Stromal cell of bone marrow (primary cell): ENCODE data around the gene IFFO2.
A peak's percentile ranks its signal among the peaks of the same experiment; 100 is the strongest.

Experiments used
- DNase-seq: peaks from one replicate; pipeline ENCODE4 v3.0.0-alpha.2; 2012; ENCODE audit warnings: low read depth

IFFO2 gene

DNA sequence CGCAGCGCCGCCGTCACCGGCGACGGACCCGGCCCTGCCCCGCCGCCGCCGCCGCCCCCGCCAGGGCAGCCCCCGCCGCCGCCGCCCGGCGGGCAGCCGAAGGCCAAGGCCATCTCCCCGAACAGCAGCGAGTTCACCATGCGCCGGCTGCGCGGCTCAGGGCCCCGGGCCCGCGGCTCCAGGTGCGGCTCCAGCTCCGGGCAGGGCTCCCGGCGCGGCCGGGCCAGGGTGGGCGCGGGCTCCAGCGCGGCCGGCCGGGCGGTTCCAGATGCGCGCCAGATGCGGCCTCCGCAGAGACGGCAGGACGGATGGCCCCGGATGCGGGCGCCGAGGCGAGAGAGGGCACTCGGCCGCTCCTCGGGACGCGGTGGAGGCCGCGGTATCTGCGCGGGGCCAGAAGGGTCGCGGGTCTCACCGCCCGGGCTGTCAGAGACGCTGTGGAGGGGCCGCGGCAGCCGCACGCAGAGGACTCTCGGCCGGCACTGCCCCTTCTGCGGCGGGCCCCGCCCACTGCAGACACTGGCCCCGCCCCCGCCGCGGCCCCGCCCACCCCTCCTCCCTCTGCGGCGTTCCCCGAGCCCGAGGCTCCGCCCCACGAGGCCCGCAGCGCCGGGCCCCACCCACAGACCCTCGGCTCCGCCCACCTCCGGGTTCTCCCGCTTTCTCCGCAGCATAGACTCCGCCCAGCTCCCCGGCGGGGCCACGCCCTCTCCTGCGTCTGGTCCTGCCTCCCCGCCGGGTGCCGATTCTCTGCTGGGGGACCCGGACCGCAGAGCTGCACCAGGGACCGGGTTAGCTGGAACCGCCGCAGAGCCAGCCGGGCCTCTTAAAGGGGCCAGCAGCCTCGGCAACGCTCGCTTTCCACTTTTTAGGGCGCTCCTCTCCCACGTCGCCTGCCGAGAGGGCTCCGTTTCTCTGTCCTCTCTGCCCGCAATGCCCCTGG is at the start of gene IFFO2:
IFFO2 (minus strand) TSS at position 484 of the 943 bp plus-strand sequence; CDS start at position 140, 344 bp downstream.
- peak; percentile 85 for DNase-seq

DNA sequence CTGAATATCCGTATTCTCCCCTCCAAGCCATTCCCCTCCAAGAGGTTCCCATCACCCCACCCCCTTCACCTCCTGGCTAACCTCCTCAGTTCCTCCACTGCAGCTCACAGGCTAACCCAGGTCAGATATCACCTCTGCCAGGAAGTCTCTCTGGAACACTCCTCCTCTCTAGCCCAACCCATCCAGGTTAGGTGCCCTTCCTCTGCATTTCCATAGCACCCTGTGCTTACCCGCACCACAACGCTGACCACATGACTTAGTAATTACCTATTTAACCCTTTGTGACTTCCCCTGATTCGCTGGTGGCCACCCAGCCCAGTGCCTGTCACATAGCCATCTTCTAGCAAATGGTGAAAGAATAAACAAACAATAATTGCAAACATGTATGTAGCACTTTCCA is 49.5 kb upstream of the IFFO2 start:
- DNase-seq = no peak

GRCh38 chr1:19003371-19004290 is 47.2 kb upstream of the IFFO2 start:
- no peak for DNase-seq

- DNase-seq = no peak
Measured at GRCh38 chr1:19000065-19000464, 43.6 kb upstream of the IFFO2 start.

DNA sequence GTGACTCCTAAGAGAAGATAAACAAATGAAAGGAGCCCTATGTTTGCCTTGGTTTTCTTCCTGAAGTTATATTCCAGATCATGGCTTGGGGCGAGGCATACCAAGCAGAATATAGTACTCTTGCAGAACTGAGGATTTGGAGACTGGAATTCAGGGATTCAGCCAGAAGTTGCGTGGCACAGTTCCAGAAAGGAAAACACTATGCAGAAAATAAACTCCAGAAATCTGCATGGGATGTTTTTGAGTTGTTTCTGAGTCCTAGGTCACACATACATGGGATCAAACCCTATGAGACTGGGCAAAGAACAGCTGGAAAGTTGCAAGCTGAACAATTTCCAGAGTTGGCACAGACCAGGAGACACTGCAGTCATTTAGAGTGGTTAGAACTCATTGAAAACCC is 42.9 kb upstream of the IFFO2 start:
- peak; percentile 56 for DNase-seq

- DNase-seq = no peak
Measured at GRCh38 chr1:18998016-18998724, 41.7 kb upstream of the IFFO2 start.

DNA sequence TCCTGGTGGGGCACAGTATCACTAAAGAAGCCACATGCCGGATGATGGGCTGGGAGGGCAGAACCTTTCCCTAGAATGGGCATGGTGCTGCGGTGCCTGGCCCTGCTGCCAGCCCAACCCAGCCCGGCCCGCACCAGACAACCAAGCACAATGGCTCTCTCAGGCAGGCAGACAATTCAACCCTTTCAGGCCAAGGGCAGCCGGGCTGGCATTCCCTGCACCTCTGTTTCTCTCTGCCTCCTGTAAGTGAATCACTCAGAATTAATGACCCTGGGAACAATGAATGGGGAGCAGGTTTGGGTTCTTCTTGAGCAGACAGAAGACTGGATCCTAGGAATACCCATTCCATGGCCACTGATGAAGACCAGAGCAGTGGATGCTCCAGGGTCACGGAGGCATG is 41.0 kb upstream of the IFFO2 start:
- DNase-seq = no peak

DNA sequence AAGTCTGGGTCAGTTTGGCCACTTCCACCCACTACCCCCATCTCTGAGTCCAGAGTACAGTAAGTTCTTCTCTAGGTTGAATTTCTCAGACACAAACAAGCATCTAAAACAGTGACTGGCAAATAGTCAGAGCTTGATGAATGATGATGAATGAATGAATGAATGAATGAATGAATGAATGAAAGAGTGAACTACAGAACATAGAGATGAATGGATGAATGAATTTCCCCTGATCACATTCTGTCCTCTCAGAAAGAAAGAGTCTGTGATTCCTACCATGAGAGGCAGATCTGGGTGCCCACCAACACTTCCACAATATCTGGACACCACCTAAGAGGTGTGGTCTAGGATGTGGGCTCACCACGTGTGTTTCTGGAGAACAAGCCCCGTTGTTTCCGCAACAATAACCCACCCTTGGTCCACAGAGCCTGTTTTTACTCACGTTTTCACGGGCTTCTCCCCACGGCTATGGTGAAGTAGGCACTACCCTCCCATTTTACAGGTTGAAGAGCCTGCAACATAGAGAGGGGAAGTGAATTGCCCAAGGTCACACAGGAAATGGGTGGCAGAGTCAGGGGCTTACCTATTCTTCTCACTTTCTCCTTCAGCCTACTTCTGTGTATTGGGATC is 40.2 kb upstream of the IFFO2 start:
- DNase-seq = no peak

- DNase-seq = no peak
Measured at GRCh38 chr1:18994381-18994780, 37.9 kb upstream of the IFFO2 start.

- DNase-seq = no peak
Measured at GRCh38 chr1:18992646-18993045, 36.2 kb upstream of the IFFO2 start.

DNA sequence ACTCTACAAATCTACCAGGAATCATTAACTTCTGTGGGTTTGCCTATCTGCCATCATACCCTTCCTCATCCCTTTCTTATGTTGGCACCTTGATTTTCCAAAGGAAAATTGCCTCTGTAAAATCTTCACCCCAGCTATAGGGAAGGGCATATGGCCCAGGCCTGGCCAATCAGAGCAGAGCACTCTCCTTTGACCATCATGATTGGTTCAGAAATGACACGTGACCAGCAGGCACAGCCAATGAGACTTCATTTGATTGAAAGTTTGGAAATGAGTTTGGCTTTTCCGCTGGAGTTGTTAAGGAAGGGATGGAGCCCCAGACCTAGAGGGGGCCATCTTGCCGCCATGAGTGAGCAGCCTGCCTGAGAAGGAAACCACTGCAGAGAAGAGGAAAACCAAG is 35.1 kb upstream of the IFFO2 start:
- DNase-seq = no peak

GRCh38 chr1:18989896-18990295 is 33.4 kb upstream of the IFFO2 start:
- no peak for DNase-seq

DNA sequence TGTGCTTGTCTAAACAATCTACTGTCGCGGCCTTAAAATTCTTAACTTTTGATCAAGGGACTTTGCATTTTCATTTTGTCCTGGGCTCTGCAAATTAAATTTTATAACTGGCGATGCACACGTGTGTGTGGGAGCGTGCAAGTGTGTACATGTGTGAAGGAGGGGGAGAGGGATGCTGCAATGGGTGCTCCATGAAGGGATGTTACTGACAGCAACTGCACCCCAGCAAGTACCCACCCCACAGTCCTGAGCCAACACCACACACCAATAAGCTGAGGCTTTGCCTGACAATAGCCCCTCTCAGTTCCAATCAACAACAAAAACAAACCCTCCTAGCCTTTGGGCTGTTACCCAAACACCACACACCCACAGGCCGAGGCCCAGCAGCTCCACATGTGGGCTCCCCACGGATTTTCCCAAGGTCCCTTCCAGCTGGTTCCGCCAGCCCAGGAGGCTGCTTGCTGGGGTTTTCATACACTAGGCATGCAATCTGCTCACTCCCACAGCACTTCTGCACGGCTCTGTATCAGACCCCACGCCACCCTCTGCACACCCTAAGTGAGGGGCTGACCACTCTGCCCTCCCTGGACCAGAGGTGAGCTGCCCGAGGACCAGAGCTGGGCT is 32.8 kb upstream of the IFFO2 start:
- no peak for DNase-seq

GRCh38 chr1:18981242-18981641 is 24.8 kb upstream of the IFFO2 start:
- DNase-seq = no peak

GRCh38 chr1:18978706-18979105 is 22.2 kb upstream of the IFFO2 start:
- DNase-seq = no peak

GRCh38 chr1:18977428-18977827 is 21.0 kb upstream of the IFFO2 start:
- DNase-seq = no peak

- no peak for DNase-seq
Measured at GRCh38 chr1:18976096-18976495, 19.6 kb upstream of the IFFO2 start.

GRCh38 chr1:18974606-18975005 is 18.1 kb upstream of the IFFO2 start:
- no peak for DNase-seq

GRCh38 chr1:18974005-18974404 is 17.5 kb upstream of the IFFO2 start:
- no peak for DNase-seq

- DNase-seq = no peak
Measured at GRCh38 chr1:18973446-18973955, 17.0 kb upstream of the IFFO2 start.

DNA sequence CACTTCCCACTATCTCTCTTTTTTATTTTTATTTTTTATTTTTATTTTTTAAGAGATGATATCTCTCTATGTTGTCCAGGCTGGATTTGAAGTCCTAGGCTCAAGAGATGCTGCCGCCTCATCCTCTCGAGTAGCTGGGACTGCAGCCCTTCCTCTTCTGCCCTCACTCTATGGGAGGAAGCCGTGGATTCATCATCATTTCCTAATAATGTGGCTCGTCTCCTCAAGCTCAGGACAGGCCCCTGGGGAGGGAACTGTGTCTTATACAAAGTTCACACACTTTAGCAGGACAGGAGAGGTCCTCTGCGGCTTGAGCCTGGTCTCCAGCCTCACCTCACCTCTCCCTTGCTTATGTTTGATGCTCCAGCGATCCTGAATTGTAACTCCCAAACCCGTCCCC is 16.5 kb upstream of the IFFO2 start:
- DNase-seq = no peak
